Hematopoietic multipotent progenitor cell treated with erythropoietin and hydrocortisone succinate and interleukin-3 and kit ligand, for 17 days (in vitro differentiated cells): ENCODE data around the gene LRRC31.

ENCODE experiments used
- DNase-seq: peaks from one replicate; pipeline ENCODE4 v3.0.0-alpha.2; 2015; ENCODE audit warnings: low spot score

The LRRC31 gene

DNA sequence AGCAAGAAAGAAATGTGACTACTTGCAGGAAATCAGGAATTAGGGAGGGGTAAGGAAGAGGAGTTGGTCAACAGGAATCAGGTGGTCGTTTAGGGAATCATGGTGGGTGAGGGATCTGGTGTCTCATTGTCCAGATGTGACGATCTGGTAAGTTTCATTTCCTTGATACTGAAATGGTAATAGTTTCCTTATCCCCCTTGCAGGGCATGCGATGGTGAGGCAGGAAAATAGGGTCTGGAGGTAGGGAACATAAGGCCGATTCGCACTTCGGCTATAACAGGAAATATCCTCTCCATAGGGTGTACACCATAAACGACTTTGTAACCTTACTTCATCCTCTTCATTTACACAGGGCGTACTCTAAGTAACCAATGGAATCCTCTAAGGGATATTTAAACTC is 56.5 kb downstream of the LRRC31 start:
- DNase-seq = no peak

DNA sequence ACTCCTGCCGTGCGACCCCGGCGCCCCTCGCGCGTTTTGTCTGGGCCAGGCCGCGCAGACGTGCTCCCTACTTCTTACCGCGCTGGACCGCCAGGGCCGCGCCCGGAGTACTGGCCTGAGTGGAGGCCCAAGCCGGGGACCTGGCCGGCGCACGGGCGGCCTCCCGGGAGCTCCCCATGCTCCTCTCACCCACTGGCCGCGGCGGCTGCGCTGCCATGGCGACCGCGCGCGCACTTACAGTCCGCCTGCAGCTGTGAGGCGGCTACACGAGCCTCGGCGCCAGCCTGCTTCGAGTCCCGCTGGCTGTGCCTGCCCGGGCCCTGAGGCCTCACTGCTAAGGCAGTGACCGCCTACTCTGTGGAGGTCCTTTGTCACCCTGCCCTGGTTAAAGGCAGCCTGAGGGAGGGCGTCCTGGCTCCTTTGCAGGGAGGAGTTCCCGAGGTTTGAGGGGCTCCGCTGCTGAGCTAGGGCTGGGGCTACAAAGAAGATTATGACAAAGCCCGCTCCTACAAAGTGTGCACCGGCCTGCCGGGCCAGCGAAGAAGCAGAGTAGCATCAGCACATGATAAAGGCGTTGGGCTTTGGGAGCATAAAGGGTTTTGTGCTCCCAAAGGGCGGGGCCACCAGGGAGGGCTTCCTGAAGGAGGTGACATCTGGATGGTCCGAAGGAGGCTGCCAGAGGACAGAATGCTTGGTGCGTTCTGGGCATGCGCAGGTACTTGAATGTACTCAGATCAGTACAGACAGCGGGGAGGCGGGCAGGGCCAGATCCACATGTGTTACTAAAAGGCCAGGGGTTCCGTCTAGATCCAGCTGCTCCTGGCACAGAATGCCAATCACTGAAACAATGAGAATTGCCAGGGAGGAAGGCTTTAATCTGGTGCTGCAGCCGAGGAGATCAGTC is 57.2 kb downstream of the LRRC31 start, which contains the start of the genes LRRC34 and LRRIQ4:
Gene LRRC34 (minus strand): TSS at position 573 of the 904 bp plus-strand sequence. CDS start 356 bp downstream, at position 217.
Gene LRRIQ4 (plus strand): TSS at position 539 of the 904 bp plus-strand sequence. CDS start 9,052 bp downstream, outside the sequence.
- peak; percentile 65 for DNase-seq

DNA sequence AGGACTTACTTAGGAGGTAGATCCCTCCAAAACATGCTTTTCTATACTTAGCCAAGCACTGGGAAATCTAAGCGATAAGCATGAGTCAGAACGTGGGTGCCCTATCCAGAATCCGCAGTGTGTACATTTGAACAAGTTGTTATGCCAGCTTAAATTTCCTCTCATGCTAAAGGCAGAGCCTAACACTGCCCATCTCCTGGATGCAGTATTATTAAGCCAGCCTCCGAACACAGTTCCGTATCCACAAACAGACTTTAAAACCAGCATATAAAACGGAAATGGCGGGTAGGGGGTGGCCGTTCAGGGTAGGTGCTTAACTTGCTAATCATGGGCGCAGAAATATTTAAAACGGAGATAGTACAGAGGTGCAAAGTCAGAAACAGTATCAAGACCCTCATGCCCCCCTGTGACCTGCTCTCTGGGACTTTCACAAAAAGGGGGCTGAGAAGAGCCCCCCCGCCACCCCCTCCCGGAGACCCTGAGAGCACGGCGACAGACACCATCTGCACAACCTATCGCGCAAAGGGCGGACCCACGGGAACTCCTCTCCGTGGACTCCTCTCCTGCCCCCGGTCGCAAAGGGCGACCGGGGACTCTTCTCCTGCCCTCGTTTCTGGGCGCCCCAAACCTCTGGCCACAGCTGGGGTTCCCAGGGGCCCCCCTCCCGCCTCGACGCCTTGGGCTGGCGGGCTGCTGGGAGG is 58.0 kb downstream of the LRRC31 start:
- DNase-seq = peak; percentile 21

DNA sequence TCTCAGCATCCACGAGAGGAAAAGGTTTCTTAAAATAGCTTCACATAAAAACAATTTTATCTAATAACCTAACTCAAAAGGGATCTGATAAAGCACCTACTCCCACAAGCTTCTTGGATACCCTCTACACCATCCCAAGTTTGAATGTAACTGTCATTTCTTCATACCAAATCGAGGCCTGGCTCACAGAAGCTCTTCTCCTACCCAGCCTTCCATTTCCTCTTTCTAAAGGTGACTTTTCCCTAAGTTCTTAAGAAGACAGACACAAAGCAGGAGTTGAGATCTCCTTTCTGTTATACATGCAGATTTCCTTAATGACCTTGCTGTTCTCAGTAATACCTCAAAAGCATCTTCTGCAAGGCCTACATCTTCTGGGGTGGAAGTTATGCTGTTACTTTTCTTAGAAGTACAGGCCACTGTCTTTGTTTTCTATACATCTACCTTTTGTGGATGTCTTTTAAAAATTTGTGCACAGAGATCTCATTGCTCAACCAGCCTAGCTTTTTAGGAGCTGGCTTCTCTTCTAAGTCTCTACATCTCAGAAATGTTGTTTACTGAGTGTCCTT is 60.4 kb downstream of the LRRC31 start:
- DNase-seq = no peak

DNA sequence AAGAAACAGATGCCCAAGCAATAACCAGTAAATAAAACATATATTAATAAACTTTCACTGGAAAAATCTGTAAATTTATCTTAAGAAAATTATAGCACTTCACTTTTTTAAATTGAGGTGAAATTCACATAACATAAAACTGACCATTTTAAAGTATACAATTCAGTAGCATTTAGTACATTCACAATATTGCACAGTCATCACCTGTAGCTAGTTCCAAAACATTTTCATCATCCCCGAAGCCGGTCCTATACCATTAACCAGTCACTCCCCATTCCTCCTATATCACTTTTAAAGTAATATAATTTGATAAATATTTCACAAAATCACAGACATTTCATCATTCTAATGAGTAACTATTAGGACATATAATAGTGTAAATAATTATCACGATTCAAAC is 65.1 kb downstream of the LRRC31 start:
- no peak for DNase-seq

DNA sequence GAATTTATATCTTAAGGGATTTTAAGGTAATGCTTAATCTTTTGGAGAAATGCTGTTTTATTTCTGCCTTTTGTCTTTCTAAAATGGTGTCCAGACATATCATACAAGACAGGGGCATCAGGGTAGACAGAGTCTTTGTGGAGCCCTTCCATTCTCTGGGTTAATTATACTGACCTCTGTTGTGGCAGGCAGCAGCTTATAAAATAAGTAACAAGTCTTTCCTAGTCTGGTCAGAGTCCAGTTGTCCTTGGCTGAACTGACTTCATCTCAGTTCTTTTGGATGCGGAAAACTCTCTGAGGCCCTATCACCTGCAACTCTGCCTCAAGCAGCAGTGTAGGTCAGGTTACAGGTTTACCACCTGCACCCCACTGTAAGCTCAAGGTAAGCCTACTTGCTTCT is 77.4 kb downstream of the LRRC31 start:
- no peak for DNase-seq

DNA sequence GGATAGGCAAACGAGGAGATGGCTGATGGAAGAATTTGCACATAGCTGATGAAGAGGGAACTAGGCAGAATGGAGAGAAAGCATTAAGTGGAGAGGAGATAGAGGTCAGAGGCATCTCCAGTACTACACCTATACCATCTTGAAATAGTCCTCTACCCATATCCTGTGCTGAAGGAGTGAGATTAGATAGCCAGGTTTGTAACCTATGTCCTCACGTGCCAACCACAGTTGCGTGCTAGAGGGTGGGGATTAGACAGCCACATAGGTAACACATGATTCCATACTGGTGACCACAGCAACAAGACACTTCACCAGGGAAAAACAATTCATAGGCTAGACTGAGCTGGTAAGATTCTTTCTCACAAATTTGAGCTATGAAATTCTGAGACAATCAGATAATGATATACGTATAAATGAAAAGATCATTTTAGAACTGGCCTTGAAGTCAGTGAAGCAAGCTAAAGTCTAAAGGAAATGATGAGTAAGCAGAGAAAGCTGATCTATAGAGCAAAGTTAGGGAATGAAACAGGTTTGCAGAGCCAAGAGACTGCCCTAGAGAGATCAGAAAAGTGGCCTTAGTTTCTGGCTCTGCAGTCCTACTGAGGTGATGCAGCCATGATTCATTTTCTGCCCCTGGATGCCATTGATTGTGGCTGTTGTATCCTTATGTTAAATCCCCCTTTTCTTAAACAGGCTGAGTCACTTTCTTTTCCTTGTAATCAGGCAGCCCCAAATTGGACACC is 78.9 kb downstream of the LRRC31 start:
- DNase-seq = no peak

DNA sequence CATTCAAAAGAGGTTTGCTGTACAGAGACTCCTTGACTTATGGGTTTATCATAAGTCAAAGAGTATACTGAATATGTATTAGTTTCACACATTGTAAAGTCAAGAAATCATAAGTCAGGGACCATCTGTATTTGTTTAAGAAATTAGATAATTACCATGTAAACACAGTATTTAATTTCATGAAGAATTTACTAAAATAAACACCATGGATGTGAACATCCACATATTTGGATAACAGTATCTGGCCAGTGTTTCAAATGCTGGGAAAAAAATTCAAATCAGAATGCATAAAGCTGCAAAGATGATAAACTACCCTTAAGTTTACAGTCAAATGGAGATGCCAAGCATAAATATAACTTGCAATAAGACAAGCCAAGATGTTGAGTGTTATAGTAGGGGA is 79.5 kb downstream of the LRRC31 start:
- DNase-seq = no peak
